Loucy (cell line): ENCODE data around the gene SLC6A6.

Experiments
- EZH2phosphoT487 ChIP-seq: fragments of 200-600 bp; IDR thresholded peaks from 2 replicates; pipeline ENCODE4 v1.6.1; 2018; ENCODE audit warnings: antibody characterized with exemption, mild to moderate bottlenecking, moderate library complexity, borderline replicate concordance
- TF ChIP-seq, protein P1 (sequence below): fragments of 200-600 bp; sonication (generic); conservative IDR thresholded peaks from 2 replicates; pipeline ENCODE4 v1.5.1; 2014; ENCODE audit warnings: mild to moderate bottlenecking, antibody characterized with exemption, low read length

DNA sequence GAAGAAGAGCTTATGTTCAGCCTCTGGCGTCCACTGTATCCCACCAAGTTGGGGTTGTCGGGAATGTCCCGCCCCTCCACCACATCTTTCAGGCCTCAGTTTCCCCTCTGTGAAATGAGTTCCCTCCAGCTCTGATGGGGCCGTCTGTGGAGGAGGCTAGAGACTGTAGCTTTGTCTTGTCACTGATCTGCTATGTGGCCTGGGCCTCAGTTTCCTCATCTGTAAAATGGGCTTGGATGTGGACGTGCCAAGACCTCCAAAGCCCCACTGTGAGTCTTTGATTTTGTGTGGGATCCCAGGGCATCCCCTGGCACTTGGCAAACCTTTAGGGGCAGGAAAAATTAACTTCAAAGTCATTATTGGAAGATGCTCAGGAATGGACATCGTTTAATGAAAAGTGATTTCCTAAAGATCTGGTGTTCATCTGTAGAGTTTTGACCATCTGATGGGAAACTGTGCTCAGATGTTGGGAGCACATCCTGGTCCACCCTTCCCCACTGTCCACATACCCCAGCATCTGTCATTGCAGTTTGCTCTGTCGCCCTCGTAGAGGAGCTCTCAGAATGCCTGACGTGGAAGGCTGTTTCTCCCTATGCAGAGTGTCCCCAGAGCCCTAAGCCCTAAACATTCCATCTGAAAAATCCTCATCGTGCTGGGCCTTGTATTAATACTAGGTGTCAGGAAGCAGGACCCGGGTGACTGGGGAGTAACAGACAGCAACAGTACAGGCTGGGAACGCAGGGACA lies 28.5 kb downstream of the SLC6A6 start:
- TF ChIP-seq, protein P1, sequence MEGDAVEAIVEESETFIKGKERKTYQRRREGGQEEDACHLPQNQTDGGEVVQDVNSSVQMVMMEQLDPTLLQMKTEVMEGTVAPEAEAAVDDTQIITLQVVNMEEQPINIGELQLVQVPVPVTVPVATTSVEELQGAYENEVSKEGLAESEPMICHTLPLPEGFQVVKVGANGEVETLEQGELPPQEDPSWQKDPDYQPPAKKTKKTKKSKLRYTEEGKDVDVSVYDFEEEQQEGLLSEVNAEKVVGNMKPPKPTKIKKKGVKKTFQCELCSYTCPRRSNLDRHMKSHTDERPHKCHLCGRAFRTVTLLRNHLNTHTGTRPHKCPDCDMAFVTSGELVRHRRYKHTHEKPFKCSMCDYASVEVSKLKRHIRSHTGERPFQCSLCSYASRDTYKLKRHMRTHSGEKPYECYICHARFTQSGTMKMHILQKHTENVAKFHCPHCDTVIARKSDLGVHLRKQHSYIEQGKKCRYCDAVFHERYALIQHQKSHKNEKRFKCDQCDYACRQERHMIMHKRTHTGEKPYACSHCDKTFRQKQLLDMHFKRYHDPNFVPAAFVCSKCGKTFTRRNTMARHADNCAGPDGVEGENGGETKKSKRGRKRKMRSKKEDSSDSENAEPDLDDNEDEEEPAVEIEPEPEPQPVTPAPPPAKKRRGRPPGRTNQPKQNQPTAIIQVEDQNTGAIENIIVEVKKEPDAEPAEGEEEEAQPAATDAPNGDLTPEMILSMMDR, result no peak
- TF ChIP-seq EZH2phosphoT487, result no peak
